ENCODE data around the gene DUXB.

The DUXB gene

GRCh38 chr16:75701361-75701760, at the start of gene DUXB:
Gene DUXB, minus strand, starts transcription at chr16:75701461. Its CDS starts 43 bp downstream, at chr16:75701418.
- Histone ChIP-seq H3K27ac (no peak within 1 kb of the TSS), H4K20me1 (no peaks in the 10 kb centered on the region), H3K36me3 (no peaks in the 10 kb centered on the region), H3K4me2 (no peak within 1 kb of the TSS), H3K9ac (no peak within 1 kb of the TSS), H3K9me3 (no peaks in the 10 kb centered on the region; the same call in 1 of the 2 replicates), H3K27me3 (no peaks in the 10 kb centered on the region), H3K4me3 (no peak within 1 kb of the TSS), H3K4me1 (no peaks in the 10 kb centered on the region)
- TF ChIP-seq Cebpa-rat (IDR thresholded peaks at IDR 0.05) = no peak

DNA sequence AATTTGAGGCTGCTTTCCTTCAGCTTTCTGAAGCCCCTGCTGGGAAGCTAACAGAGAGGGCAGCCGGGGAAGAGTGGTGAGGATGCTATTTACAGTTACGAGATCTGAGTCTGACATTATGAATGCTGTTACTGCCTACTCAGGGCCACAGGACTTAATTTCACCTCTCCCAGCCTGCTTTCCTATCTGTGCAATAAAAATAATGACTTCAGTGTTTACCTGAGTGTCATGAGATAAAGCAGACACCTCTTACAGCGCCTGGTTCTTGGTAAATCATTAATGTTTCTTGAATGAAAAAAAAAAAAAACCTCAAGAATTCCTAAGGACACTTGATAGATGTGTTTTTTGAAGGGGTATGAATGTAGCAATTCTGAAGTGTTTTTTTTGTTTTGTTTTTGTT, 49.3 kb upstream of the DUXB start:
- Histone ChIP-seq H3K36me3 (no peaks in the 10 kb centered on the region), H3K27me3 (no peaks in the 10 kb centered on the region), H3K9me3 (no peaks in the 10 kb centered on the region), H3K4me2 (no peak overlapping the region), H3K4me3 (no peak overlapping the region), H3K9ac (no peak overlapping the region), H3K27ac (no peak overlapping the region), H3K4me1 (no peaks in the 10 kb centered on the region), H4K20me1 (no peaks in the 10 kb centered on the region)
- TF ChIP-seq Cebpa-rat (IDR thresholded peaks at IDR 0.05) = no peak

DNA sequence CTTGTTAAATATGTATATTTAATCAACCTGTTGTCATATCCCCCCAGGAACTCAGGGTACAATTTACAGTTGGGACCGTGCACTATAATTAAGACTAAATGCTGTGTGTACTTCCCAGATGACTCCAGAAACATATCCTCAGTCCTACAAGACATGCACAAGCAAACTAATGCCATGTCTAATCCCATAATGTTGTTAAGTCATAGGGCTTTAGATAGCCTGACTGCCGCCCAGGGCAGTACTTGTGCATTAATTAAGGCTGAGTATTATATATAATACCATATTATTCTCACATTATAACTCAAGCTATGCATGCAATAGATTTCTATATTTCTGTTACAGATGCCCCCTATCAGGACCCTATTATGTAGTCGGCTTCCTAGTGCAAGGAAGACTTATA, 45.1 kb upstream of the DUXB start:
- Histone ChIP-seq H3K36me3 (no peaks in the 10 kb centered on the region), H3K27me3 (no peaks in the 10 kb centered on the region), H3K4me3 (no peak overlapping the region), H3K9me3 (peaks cover 37% of the 10 kb centered on the region), H4K20me1 (no peaks in the 10 kb centered on the region), H3K4me1 (no peaks in the 10 kb centered on the region), H3K27ac (no peak overlapping the region), H3K9ac (no peak overlapping the region), H3K4me2 (no peak overlapping the region)
- TF ChIP-seq Cebpa-rat (IDR thresholded peaks at IDR 0.05) = no peak

GRCh38 chr16:75745823-75746222, 44.6 kb upstream of the DUXB start:
- Histone ChIP-seq H3K4me3 (no peak overlapping the region), H3K27ac (no peak overlapping the region), H3K4me1 (no peaks in the 10 kb centered on the region), H3K9ac (no peak overlapping the region), H3K27me3 (no peaks in the 10 kb centered on the region), H4K20me1 (no peaks in the 10 kb centered on the region), H3K9me3 (peaks cover 39% of the 10 kb centered on the region), H3K4me2 (no peak overlapping the region), H3K36me3 (no peaks in the 10 kb centered on the region)
- no peak for TF ChIP-seq Cebpa-rat (IDR thresholded peaks at IDR 0.05)

GRCh38 chr16:75745242-75745641, 44.0 kb upstream of the DUXB start:
- H3K4me3 ChIP-seq = no peak overlapping the region
- TF ChIP-seq Cebpa-rat (IDR thresholded peaks at IDR 0.05) = no peak
- H3K27ac ChIP-seq = no peak overlapping the region
- no peak overlapping the region for H3K9ac ChIP-seq
- H4K20me1 ChIP-seq = no peaks in the 10 kb centered on the region
- no peaks in the 10 kb centered on the region for H3K4me1 ChIP-seq
- no peaks in the 10 kb centered on the region for H3K36me3 ChIP-seq
- no peak overlapping the region for H3K4me2 ChIP-seq
- H3K27me3 ChIP-seq = no peaks in the 10 kb centered on the region
- peaks cover 45% of the 10 kb centered on the region for H3K9me3 ChIP-seq

DNA sequence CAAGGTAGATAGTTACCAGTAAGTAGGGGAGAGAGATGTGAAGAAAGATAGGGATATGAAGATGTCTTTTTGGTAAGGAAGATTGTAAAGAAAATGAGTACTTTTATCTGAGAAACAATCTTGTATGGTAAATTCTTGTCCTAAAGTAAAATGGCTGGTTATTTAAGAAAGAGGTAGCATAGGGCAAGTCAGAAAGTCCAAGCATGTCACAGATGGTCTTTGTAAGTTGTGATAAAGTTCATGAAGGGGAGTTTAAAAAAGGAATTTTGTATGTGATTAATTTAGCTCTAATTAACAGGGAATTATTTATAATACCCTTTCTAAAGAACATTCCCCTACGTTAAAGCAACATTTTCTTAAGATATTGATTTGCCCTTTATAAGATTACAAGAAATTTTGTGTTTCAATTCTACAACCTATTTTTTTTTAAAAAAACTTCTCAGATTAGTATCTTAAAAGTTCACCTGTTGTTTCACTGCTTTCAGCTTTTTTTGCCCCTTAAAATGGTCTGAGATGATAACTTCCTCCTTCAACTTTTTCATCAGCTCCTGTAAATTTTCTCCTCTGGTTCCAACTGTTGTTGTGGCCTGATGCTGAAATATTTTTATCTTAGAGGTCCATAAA, 41.3 kb upstream of the DUXB start:
- no peak for TF ChIP-seq Cebpa-rat (IDR thresholded peaks at IDR 0.05)
- Histone ChIP-seq H3K4me1 (no peaks in the 10 kb centered on the region), H3K9ac (no peak overlapping the region), H3K9me3 (peaks cover 50% of the 10 kb centered on the region), H3K4me3 (no peak overlapping the region), H4K20me1 (no peaks in the 10 kb centered on the region), H3K27ac (no peak overlapping the region), H3K36me3 (no peaks in the 10 kb centered on the region), H3K4me2 (no peak overlapping the region), H3K27me3 (no peaks in the 10 kb centered on the region)

DNA sequence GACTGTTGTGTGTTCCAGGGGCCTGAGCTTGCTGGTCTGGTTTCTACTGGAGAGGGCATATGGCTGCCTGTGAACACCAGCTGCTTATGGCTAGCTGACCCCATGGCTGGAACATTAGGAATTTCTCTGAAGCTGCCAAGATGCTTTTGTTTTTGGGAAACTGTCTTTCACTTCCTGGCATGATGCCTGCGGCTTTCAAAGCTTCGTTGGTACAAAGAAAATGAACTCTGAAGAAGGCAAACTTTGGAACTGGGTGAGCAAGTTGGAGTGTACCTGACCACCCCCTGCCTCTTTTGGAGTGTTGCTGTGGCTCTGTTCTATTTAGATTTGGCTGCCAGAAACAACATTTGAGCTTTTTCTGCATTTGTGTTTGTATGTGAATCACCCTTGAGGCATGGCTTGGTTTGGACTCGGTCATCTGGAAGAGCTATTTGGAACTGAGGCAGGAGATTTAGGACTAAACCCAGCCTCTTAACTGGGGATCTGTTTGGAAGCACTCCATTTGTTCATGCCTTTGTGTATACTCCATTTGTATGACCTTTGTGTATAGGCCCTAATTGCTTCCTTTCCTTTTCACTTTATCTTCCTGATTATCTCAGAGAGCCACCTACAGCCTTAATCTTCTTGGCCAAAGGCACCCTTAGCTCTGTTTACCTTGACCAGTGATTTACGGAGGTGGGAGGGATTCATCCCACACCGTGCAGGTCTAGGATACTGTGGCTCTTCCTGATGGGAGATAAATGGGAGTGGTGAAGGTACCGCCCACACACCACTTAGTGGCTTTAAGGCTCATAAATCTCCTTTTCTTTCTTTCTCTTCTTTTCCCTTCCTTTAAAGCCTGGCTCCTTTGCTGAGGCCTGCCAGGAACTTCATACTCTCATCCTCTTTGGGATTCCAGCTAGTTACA, 32.3 kb upstream of the DUXB start:
- no peaks in the 10 kb centered on the region for H3K36me3 ChIP-seq
- H3K9ac ChIP-seq = no peak overlapping the region
- no peak overlapping the region for H3K4me3 ChIP-seq
- H3K9me3 ChIP-seq = no peaks in the 10 kb centered on the region
- H4K20me1 ChIP-seq = no peaks in the 10 kb centered on the region
- H3K4me2 ChIP-seq = no peak overlapping the region
- H3K4me1 ChIP-seq = no peaks in the 10 kb centered on the region
- H3K27ac ChIP-seq = no peak overlapping the region
- H3K27me3 ChIP-seq = no peaks in the 10 kb centered on the region
- TF ChIP-seq Cebpa-rat (IDR thresholded peaks at IDR 0.05) = no peak

DNA sequence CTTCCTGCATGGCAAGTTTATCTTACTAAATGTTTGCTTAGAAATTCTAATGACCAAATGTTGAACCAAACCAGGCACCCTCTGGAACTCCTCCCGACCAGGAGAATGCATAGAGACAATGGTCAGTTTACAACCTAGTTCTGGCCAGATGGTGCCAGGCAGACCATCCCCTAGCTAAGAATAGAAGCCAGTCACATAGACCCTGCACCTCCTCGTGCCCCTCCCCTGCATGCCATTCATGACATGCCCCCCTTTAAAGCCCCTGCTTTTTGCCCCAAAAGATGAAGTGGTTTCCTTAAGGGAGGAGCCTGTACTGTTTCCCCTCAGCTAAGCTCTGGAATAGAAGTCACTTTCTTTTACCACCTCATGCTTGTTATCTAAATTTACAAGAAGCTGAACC, 31.6 kb upstream of the DUXB start:
- no peak overlapping the region for H3K27ac ChIP-seq
- H3K4me2 ChIP-seq = no peak overlapping the region
- no peak for TF ChIP-seq Cebpa-rat (IDR thresholded peaks at IDR 0.05)
- no peaks in the 10 kb centered on the region for H3K27me3 ChIP-seq
- H3K36me3 ChIP-seq = no peaks in the 10 kb centered on the region
- no peaks in the 10 kb centered on the region for H4K20me1 ChIP-seq
- no peak overlapping the region for H3K9ac ChIP-seq
- no peaks in the 10 kb centered on the region for H3K9me3 ChIP-seq
- no peaks in the 10 kb centered on the region for H3K4me1 ChIP-seq
- no peak overlapping the region for H3K4me3 ChIP-seq

DNA sequence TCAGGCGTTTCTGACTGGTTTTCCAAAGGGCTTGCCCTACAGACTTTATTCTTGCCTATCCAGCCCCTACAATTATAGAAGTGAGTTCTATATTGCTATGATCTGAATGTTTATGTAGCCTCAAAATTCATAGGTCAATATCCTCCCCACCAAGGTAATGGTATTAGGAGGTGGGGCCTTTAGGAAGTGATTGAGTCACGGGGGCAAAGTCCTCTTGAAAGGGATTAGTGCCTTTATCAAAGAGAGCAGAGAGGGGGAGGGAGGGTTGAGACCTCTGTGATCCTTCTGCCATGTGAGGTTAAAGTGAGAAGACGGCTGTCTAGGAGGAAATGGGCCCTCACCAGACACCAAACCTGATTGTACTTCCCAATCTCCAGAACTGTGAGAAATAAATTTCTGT, 26.0 kb upstream of the DUXB start:
- Histone ChIP-seq H3K4me3 (no peak overlapping the region), H3K9ac (no peak overlapping the region), H3K9me3 (no peaks in the 10 kb centered on the region), H3K36me3 (no peaks in the 10 kb centered on the region), H3K4me1 (no peaks in the 10 kb centered on the region), H3K27ac (no peak overlapping the region), H4K20me1 (no peaks in the 10 kb centered on the region), H3K4me2 (no peak overlapping the region), H3K27me3 (no peaks in the 10 kb centered on the region)
- TF ChIP-seq Cebpa-rat (IDR thresholded peaks at IDR 0.05) = no peak

DNA sequence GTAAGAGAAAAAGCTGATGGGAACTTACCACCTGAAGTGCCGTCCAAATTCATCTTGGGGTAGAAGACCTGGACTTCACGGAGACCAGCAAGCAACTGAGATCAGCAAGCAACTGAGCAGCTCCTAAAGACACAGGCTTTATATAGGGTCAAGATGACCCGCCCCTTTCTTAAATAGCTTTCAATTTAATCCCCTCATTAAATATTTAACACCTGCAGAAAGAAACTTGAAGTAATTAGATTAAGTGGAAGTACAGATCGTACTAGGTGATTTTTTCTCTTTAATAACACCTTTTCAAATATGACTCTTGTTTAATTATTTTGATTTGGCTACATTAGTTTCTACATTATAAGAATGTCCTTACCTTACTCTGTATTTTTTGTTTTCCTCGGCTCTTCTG, 25.1 kb upstream of the DUXB start, which contains the start of gene CPHXL:
TSS of gene CPHXL (minus strand) at position 101 of the 400 bp plus-strand sequence. CDS start at position 53, 48 bp downstream.
- Histone ChIP-seq H3K4me3 (no peak within 1 kb of the TSS), H4K20me1 (no peaks in the 10 kb centered on the region), H3K27ac (no peak within 1 kb of the TSS), H3K4me2 (no peak within 1 kb of the TSS), H3K4me1 (no peaks in the 10 kb centered on the region), H3K36me3 (no peaks in the 10 kb centered on the region), H3K9me3 (no peaks in the 10 kb centered on the region), H3K27me3 (no peaks in the 10 kb centered on the region), H3K9ac (no peak within 1 kb of the TSS)
- TF ChIP-seq Cebpa-rat (IDR thresholded peaks at IDR 0.05) = no peak

All from BLaER1 (cell line).